B cell (primary cell): Measurements from ENCODE around the gene GH2. TPM values are rescaled to one million over a fixed set of nuclear protein-coding genes. Genes with fewer than 3 reads are reported as not detected.

Source experiments
- ATAC-seq: fragments of 200-7000 bp; cut with Tn5 transposase; one replicate; pipeline ENCODE4 v1.10.0; 2021; ENCODE audit warnings: low read depth, mild to moderate bottlenecking, moderate number of reproducible peaks, moderate library complexity
- CTCF ChIA-PET: fragments of 350-600 bp; sonication (Branson Sonifier 250); formaldehyde crosslinking; loops from one replicate; lab custom pipeline; 2021; ENCODE audit warnings: antibody characterized with exemption, inconsistent platforms; lab: Charles Lee
- POLR2A ChIA-PET: fragments of 350-600 bp; sonication (Branson Sonifier 250); formaldehyde crosslinking; loops from one replicate; lab custom pipeline; 2021; ENCODE audit warnings: antibody characterized with exemption; lab: Charles Lee
- DNase-seq: peaks from one replicate; pipeline ENCODE4 v3.0.0; 2013
- H2AFZ ChIP-seq: 2 replicates; pipeline ENCODE4 v1.6.1; 2012; ENCODE audit warnings: mild to moderate bottlenecking, low read depth, low read length; ENCODE audit not compliant: insufficient read depth, poor library complexity, severe bottlenecking
- H3K27ac ChIP-seq, 2 donors: 1 replicate in 1 of 2; 2 replicates in 1 of 2; pipeline ENCODE4 v1.5.1; 2012 to 2013; ENCODE audit warnings: low read length in 2 of 2, mild to moderate bottlenecking in 2 of 2, moderate library complexity in 1 of 2
- H3K27me3 ChIP-seq, 4 experiments: fragments of 200-600 bp in 1 of 4; sonication (generic) in 1 of 4; replicated peaks in 1 of 4; 1 replicate in 2 of 4; 2 replicates in 2 of 4; pipeline versions ENCODE4 v1.6.1 to v1.7.0; 2013 to 2016; ENCODE audit warnings: low read length in 3 of 4, mild to moderate bottlenecking in 2 of 4, mixed read lengths in 1 of 4, moderate library complexity in 1 of 4; ENCODE audit not compliant: insufficient read depth in 4 of 4, control insufficient read depth in 3 of 4; ENCODE audit errors: control extremely low read depth in 1 of 4
- H3K36me3 ChIP-seq, 2 experiments: replicated peaks in 1 of 2; 1 replicate in 1 of 2; 2 replicates in 1 of 2; pipeline versions ENCODE4 v1.6.1 to v1.7.1; 2013; ENCODE audit warnings: low read length in 1 of 2; ENCODE audit not compliant: insufficient read depth in 2 of 2, control insufficient read depth in 1 of 2; ENCODE audit errors: control extremely low read depth in 1 of 2, extremely low read depth in 1 of 2
- H3K4me1 ChIP-seq, 2 donors: fragments of 200-600 bp in 1 of 2; sonication (generic) in 1 of 2; 1 replicate in 1 of 2; 2 replicates in 1 of 2; pipeline versions ENCODE4 v1.5.1 to v1.6.1; 2013 to 2017; ENCODE audit warnings: low read length in 2 of 2; ENCODE audit not compliant: control insufficient read depth in 2 of 2, insufficient read depth in 2 of 2
- H3K4me2 ChIP-seq: replicated peaks from 2 replicates; pipeline ENCODE3; 2012; ENCODE audit warnings: mild to moderate bottlenecking, low read depth, low read length; ENCODE audit not compliant: poor library complexity, severe bottlenecking
- H3K4me3 ChIP-seq, 5 experiments: fragments of 200-600 bp in 1 of 5; sonication (generic) in 1 of 5; 1 replicate in 3 of 5; 2 replicates in 2 of 5; pipeline versions ENCODE4 v1.5.1 to v1.7.0; 2011 to 2016; ENCODE audit warnings: low read length in 4 of 5, mild to moderate bottlenecking in 4 of 5, low read depth in 2 of 5, control low read depth in 1 of 5, moderate library complexity in 1 of 5; ENCODE audit not compliant: insufficient read depth in 1 of 5; ENCODE audit errors: control extremely low read depth in 1 of 5, extremely low read depth in 1 of 5
- H3K79me2 ChIP-seq: fragments of 200-600 bp; sonication (generic); one replicate; pipeline ENCODE4 v1.6.0; 2016; ENCODE audit warnings: low read length; ENCODE audit not compliant: control insufficient read depth, insufficient read depth
- H3K9ac ChIP-seq: fragments of 200-600 bp; sonication (generic); 2 replicates; pipeline ENCODE4 v1.6.1; 2017; ENCODE audit warnings: mild to moderate bottlenecking, low read length, moderate library complexity
- H3K9me3 ChIP-seq, 3 donors: one replicate each; pipeline versions ENCODE4 v1.6.1 to v1.7.1; 2013; ENCODE audit warnings: low read length in 2 of 3; ENCODE audit not compliant: control insufficient read depth in 2 of 3, insufficient read depth in 1 of 3; ENCODE audit errors: control extremely low read depth in 1 of 3
- H4K20me1 ChIP-seq: 2 replicates; pipeline ENCODE4 v1.6.0; 2012; ENCODE audit warnings: mild to moderate bottlenecking, low read length; ENCODE audit not compliant: insufficient read depth, control insufficient read depth, poor library complexity, severe bottlenecking
- H3K27ac Mint-ChIP-seq: one replicate; pipeline ENCODE4 v1.8.0; 2021; ENCODE audit warnings: mixed read lengths
- H3K27me3 Mint-ChIP-seq: one replicate; pipeline ENCODE4 v1.8.0; 2021; ENCODE audit warnings: mixed read lengths
- H3K4me1 Mint-ChIP-seq: one replicate; pipeline ENCODE4 v1.8.0; 2021; ENCODE audit warnings: mixed read lengths
- H3K4me3 Mint-ChIP-seq: one replicate; pipeline ENCODE4 v1.8.0; 2021; ENCODE audit warnings: mixed read lengths
- H3K9me3 Mint-ChIP-seq: one replicate; pipeline ENCODE4 v1.8.0; 2022; ENCODE audit warnings: mixed read lengths; ENCODE audit not compliant: insufficient read depth
- CTCF ChIP-seq: fragments of 200-600 bp; IDR thresholded peaks from one replicate; pipeline ENCODE4 v1.8.0; 2022; ENCODE audit warnings: antibody characterized with exemption, mild to moderate bottlenecking
- EZH2 ChIP-seq: IDR thresholded peaks from 2 replicates; pipeline ENCODE4 v1.6.1; 2012; ENCODE audit warnings: borderline replicate concordance, low read depth, mild to moderate bottlenecking, moderate library complexity, low read length; ENCODE audit not compliant: insufficient read depth, poor library complexity, severe bottlenecking
- WGBS: methylation state at CpG from one replicate; pipeline ENCODE4 v1.1.5; 2013; ENCODE audit warnings: missing lambda C conversion rate; ENCODE audit not compliant: insufficient coverage; 5-methylcytosine and 5-hydroxymethylcytosine counted together
- intact Hi-C: fragments of 100-400 bp; cut with micrococcal nuclease; formaldehyde crosslinking; loops from one replicate; pipeline ENCODE4 v1.10.0; 2022
- polyA plus RNA-seq: library from polyadenylated mRNA; depleted of rRNA; stranded (reverse); fragments of >200 nt; gene quantifications from 2 replicates; pipeline ENCODE4 v1.2.3, GENCODE V29; 2012
- total RNA-seq, 2 donors: library from RNA; stranded (reverse); fragments of 120-200 nt in 1 of 2; gene quantifications; 1 replicate in 1 of 2; 2 replicates in 1 of 2; pipeline versions ENCODE4 v1.2.3 to v1.2.4, GENCODE V29; 2013 to 2022

Gene GH2
- total and polyA plus RNA-seq, 2 donors (not counting 1 experiment from before 2014, with no cell fraction given) = not detected

DNA sequence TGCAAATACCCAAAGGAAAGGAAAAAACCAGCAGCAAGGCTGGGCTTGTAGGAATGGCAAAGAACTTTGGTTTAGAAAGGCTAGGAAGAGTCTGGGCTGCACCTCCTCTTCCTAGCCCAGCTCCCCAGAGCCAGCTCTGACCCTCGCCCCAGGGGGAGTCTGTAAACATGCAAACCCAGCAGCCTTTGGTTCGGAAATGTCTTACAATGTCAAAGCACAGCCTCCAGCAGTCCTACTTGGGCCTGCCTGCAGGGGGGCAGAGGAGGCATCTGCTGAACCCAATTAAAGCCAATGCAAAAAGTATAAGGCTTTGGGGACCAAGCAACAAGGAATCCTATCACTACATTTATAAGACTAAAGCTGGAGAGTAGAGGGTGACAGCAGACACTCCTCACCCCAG is 49.3 kb downstream of the GH2 start:
- ChIA-PET POLR2A (interaction anchor here (0.8 kb wide), 1 partner anchor 11 kb away, joined by 5 read pairs; no protein-coding TSS in a partner anchor), CTCF (interaction anchor here (1.1 to 1.4 kb wide), 3 partner anchors 8 to 134 kb away, joined by 3 to 6 read pairs (median 3); no protein-coding TSS in a partner anchor)
- Mint-ChIP-seq H3K4me3 (no peak overlapping the region), H3K27ac (peak overlapping the region; percentile 41), H3K27me3 (no peaks in the 10 kb centered on the region), H3K4me1 (peaks cover 48% of the 10 kb centered on the region), H3K9me3 (no peaks in the 10 kb centered on the region)
- Histone ChIP-seq H3K4me1 (peaks cover 23 to 35% of the 10 kb centered on the region in 2 donors), H3K36me3 (peaks cover 2 to 85% of the 10 kb centered on the region in 2 experiments), H3K27me3 (no peaks in the 10 kb centered on the region), H3K27ac (no peak overlapping the region), H3K4me2 (no peak overlapping the region), H3K9me3 (no peaks in the 10 kb centered on the region), H2AFZ (no peak overlapping the region), H4K20me1 (peaks cover 29% of the 10 kb centered on the region), H3K9ac (no peak overlapping the region), H3K4me3 (no peak overlapping the region), H3K79me2 (peaks cover 41% of the 10 kb centered on the region)
- DNase-seq (no peak), ATAC-seq (no peak)
- intact Hi-C loops = no loop called here
- TF ChIP-seq EZH2 = no peak
- no peak for TF ChIP-seq CTCF
- WGBS = 100% methylated on average over 2 of the region's 2 CpGs

GRCh38 chr17:63832014-63832413 is 49.7 kb downstream of the GH2 start:
- peak overlapping the region; percentile 32 for H3K27ac Mint-ChIP-seq
- Histone ChIP-seq H3K4me3 (no peak overlapping the region), H3K27ac (no peak overlapping the region), H3K36me3 (peaks cover 2 to 80% of the 10 kb centered on the region in 2 experiments), H3K9ac (no peak overlapping the region), H2AFZ (no peak overlapping the region), H3K9me3 (no peaks in the 10 kb centered on the region), H3K4me2 (no peak overlapping the region), H4K20me1 (peaks cover 25% of the 10 kb centered on the region), H3K4me1 (peaks cover 23 to 35% of the 10 kb centered on the region in 2 donors), H3K79me2 (peaks cover 37% of the 10 kb centered on the region), H3K27me3 (no peaks in the 10 kb centered on the region)
- no peaks in the 10 kb centered on the region for H3K27me3 Mint-ChIP-seq
- DNase-seq (no peak), ATAC-seq (no peak)
- H3K4me1 Mint-ChIP-seq = peaks cover 50% of the 10 kb centered on the region
- TF ChIP-seq EZH2 = no peak
- no peak for TF ChIP-seq CTCF
- ChIA-PET CTCF (interaction anchor here (0.9 to 1.2 kb wide), 3 partner anchors 8 to 134 kb away, joined by 3 read pairs; no protein-coding TSS in a partner anchor), POLR2A (interaction anchor here (1.0 kb wide), 1 partner anchor 10 kb away, joined by 3 read pairs; no protein-coding TSS in a partner anchor)
- intact Hi-C loops = no loop called here
- no peak overlapping the region for H3K4me3 Mint-ChIP-seq
- 100% methylated on average over 1 of the region's 5 CpGs for WGBS
- H3K9me3 Mint-ChIP-seq = no peaks in the 10 kb centered on the region
